T-helper 2 cell treated with Interferon-gamma antibody and Interleukin-4, amounts not matched to agents 100 ng/mL and 5 ng/mL, for 36 hours (primary cell): ENCODE data around the gene C1orf56. TPM values are rescaled to one million over a fixed set of nuclear protein-coding genes. Genes with fewer than 3 reads are reported as not detected.
"Not testable (repeated sequence)": the region's sequence is repeated elsewhere in the genome, so short reads cannot be mapped to it uniquely, and the experiment has no call there.

Source experiments
- intact Hi-C: fragments of 100-400 bp; cut with micrococcal nuclease; formaldehyde crosslinking; loops from one replicate; pipeline ENCODE4 v1.15.1; 2023
- total RNA-seq: library from RNA; stranded (reverse); gene quantifications from 2 replicates; pipeline ENCODE4 v1.2.3, GENCODE V29; 2022

C1orf56 gene
- total RNA-seq, 1 donor from 2014 or later: 1.0 TPM

DNA sequence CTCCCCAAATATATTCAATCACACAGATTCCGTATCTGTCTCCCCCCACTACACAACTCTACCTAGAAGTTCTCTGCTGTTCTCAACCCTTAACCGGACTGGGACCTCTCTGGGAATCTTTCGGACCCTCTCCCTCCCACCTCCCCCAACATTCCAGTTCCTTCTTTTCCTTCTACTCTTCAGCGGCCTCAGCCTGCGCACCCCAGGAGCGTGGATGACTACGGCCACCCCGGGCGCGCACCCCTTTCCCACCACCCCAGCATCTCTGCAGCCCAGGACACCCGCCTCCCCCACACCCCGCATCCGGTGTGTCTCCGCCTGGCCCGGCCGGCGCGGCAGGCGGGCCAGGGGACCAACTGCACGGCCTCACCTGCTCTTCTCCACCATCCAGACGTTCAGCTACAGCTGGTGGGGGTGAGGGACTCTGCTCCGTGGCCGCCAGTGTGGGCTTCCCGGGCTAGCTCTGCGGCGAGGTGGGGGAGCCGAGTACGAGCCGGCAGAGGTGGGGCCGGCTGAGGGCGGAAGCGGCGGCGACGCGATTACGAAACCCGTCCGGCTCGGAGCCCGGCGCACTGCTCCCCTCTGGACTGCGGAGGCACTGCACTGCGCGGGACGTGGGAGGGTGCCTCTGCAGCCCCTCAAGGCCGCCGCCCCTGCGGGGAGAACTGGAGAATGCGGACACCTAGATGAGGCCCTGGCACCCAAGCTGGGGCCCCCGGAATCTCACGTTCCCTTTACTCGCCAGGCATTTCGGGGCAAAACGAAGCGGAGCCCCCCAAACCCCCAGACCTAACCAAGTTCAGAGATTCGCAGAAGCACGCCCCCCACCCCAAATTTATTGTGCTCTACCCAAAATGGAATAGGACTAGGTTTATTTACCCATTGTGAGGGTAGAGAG, 11.8 kb downstream of the C1orf56 start, which contains the start of gene CDC42SE1:
CDC42SE1 (minus strand) TSS at position 514 of the 898 bp plus-strand sequence. CDS start 3,892 bp downstream, outside the sequence.
- intact Hi-C loops: loop anchor here (1.0 to 10.0 kb wide), 5 partner anchors 11 to 695 kb away; partner anchors contain the start of genes GABPB2, RPRD2 and TNFAIP8L2

GRCh38 chr1:151060007-151060656, 12.6 kb downstream of the C1orf56 start, which contains the start of gene MLLT11:
TSS of gene MLLT11 (plus strand) at chr1:151060397. CDS start at chr1:151067225, 6,828 bp downstream.
- intact Hi-C loops: no loop called here

- intact Hi-C loops: no loop called here
Observed at GRCh38 chr1:151060657-151061421, 13.3 kb downstream of the C1orf56 start.

- intact Hi-C loops: no loop called here
Observed at GRCh38 chr1:151061704-151062103, 14.2 kb downstream of the C1orf56 start.

DNA sequence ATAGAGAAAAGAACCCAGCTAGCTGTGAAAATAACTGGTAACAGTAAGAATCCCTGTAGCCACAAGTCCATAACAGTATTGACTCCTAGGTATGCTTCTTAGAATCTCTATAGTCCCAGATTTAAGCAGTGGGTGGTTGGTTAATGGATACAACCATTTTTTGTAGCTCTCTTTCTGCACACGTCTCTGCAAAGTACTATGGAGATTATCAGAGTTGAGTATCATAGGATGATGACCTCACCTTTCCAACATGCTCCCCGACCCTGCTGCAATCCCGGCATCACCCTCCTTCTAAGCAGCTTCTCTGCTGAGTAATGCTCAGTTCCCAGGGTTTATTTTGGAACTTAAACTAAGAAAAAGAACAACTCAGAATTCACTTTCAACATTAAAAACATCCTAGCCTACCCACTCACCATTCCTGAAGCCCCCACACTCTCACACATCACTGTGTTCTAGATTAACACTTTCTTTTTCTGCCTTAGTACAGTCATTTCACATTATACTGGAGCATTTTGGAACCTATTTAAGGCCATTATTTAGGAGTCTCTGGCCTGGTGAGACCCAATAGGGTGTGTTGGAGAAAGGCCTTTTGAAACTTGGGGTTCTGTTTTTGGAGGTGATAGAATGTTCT, 15.3 kb downstream of the C1orf56 start:
- intact Hi-C loops: no loop called here

DNA sequence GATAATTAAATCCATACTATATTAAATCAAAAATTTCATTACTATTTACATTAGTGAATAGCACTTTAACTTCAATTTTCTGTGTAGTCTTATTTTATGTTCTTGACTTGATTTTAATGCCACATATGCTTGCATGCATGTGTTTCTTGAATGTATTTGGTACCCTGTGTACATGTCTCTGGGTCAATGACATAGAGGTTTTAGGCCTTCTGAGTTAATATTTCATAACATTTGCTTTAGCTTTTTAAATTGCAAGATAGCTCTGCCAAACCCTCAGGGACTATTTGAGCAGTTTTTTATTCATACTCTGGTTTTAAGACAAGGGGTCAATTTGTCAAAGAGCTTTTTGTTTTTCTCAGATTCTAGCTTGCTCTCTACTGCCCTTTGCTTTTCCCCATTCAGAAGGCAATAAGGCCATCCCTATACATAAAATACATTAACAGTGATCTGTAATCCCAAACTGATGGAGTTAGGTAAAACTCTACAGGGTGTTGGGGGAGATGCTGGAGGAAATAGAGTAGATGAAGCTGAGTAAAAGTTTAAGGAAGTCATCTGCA, 17.6 kb downstream of the C1orf56 start:
- intact Hi-C loops: no loop called here

GRCh38 chr1:151067185-151067584, 19.6 kb downstream of the C1orf56 start:
- intact Hi-C loops: no loop called here

DNA sequence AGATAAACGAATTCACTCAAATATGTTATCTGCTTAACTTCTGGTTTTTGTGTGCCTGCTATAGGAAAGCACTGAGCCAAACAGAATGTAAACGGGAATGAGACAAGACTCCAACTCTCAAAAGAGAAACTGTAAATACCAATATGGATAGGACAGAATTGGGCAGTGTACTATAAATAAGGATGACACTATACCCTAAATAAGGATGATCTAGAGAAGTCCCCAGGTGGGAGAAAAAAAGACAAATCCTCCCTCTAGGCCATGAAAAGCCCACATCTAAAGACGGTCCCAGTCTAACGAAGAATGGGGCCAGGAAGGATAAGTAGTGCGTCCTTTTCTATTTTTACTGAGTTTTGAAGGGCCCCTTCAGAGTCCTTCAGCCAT, 21.5 kb downstream of the C1orf56 start:
- intact Hi-C loops: no loop called here

DNA sequence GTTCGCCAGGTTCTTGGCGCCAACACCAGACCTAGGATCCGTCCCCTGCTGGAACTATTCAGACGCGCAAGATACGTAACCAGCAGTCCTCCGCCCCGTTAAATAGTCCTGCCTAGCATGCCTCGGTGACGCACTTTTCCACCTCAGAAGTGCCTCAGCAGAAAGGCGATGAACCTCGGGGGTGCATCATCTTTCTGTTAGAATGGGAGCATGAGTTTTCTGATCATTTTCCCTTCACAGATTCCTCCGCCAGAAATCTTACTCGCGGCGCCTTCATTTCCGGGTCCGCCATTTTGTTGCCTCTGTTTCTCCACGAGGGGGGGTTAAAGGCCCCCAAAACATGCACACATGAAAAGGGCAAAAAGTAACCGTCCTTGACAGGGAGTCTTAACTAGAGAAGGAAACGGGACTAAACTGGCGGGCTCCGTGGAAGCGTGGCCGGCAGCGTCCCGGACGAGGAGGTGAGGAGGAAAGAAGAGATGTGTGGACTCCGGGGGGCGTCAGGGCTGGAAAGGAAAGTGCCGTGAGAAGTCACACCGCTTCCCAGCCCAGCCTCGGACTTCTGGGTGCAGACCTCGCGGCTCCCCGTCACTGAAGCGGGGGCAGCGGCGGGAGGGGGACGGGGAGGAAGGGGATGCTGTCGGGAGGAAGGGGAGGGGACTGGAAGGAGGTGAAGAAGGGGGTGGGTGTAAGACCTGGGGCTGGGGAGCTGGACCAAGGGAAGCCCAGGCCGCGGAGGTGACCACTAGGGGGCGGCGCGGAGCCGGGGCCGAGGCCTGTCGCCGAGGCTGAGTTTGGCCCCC, 23.1 kb downstream of the C1orf56 start, which contains the start of gene GABPB2:
GABPB2 (plus strand) TSS at position 288 of the 803 bp plus-strand sequence. CDS start 17,429 bp downstream, outside the sequence.
- intact Hi-C loops: loop anchor here (1.0 to 2.0 kb wide), 5 partner anchors 11 to 441 kb away; partner anchors contain the start of genes CDC42SE1, ENSA, PRUNE1 and TNFAIP8L2

DNA sequence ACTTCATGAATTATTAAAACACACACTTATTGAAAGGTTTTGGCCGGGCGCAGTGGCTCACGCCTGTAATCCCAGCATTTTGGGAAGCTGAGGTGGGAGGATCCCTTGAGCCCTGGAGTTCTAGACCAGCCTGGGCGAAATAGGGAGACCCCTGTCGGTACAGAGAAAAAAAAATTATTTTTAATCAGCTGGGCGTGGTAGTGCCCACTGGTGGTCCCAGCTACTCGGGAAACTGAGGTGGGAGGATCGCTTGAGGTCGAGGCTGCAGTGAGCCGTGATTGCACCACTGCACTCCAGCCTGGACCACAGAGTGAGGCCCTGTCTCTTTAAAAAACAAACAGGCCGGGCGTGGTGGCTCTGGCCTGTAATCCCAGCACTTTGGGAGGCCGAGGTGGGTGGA, 24.7 kb downstream of the C1orf56 start:
- intact Hi-C loops: no loop called here

- intact Hi-C loops: no loop called here
Observed at GRCh38 chr1:151085953-151086559, 38.5 kb downstream of the C1orf56 start.

DNA sequence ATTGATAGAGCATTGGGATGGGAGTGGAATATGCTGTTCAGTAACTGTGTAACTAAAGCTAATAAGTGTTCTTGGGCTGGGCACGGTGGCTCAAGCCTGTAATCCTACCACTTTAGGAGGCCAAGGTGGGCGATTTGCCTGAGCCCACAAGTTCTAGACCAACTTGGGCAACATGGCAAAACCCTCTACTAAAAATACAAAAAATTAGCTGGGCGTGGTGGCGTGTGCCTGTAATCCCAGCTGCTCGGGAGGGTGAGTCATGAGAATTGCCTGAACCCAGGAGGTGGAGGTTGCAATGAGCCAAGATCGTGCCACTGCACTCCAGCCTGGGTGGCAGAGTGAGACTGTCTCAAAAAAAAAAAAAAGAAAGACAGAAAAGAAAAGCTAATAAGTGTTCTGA, 49.9 kb downstream of the C1orf56 start:
- intact Hi-C loops: not testable (repeated sequence)

DNA sequence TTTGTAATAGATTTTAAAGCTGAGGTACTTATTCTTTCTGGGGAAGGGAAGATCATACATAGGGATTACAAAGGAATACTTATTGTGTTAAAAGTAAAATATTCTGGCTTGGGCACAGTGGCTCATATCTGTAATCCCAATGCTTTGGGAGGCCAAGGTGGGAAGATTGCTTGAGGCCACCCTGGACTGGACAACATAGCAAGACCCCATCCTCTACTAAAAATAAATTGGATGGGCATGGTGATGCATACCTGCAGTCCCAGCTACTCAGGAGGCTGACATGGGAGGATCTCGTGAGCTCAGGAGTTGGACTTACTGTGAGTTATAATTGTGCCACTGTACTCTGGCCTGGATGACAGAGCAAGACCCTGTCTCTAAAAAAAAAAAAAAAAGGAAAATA, 50.6 kb downstream of the C1orf56 start:
- intact Hi-C loops: no loop called here

Other genes starting within 250 kb of the C1orf56 start
- gene CTSK, start 239.5 kb upstream of the C1orf56 start, total RNA-seq: 4.3 and 4.5 TPM in 2 replicates
- 38.1 and 40.5 TPM in 2 replicates for gene ARNT, start 171.2 kb upstream of the C1orf56 start, total RNA-seq
- not detected in 2 replicates for gene CTXND2, start 160.6 kb upstream of the C1orf56 start, total RNA-seq
- 52.2 and 52.4 TPM in 2 replicates for gene SETDB1, start 121.4 kb upstream of the C1orf56 start, total RNA-seq
- gene CERS2, start 72.9 kb upstream of the C1orf56 start, total RNA-seq: 167 and 172 TPM in 2 replicates
- gene ANXA9, start 65.5 kb upstream of the C1orf56 start, total RNA-seq: 0.09 TPM in 1 of 2 replicates, not detected in the other
- gene MINDY1, start 40.8 kb upstream of the C1orf56 start, total RNA-seq: 20.9 and 21.4 TPM in 2 replicates
- 13.9 and 16.6 TPM in 2 replicates for gene PRUNE1, start 39.3 kb upstream of the C1orf56 start, total RNA-seq
- gene BNIPL, start 11.2 kb upstream of the C1orf56 start, total RNA-seq: 1.1 and 1.5 TPM in 2 replicates
- 345 and 347 TPM in 2 replicates for gene CDC42SE1, start 11.9 kb downstream of the C1orf56 start, total RNA-seq
- 3.4 and 4.0 TPM in 2 replicates for gene MLLT11, start 12.6 kb downstream of the C1orf56 start, total RNA-seq
- 27.4 and 28.7 TPM in 2 replicates for gene GABPB2, start 23.0 kb downstream of the C1orf56 start, total RNA-seq
- gene SEMA6C, start 98.9 kb downstream of the C1orf56 start, total RNA-seq: 1.6 and 1.8 TPM in 2 replicates
- 27.7 and 28.5 TPM in 2 replicates for gene TNFAIP8L2, start 108.9 kb downstream of the C1orf56 start, total RNA-seq
- gene LYSMD1, start 118.2 kb downstream of the C1orf56 start, total RNA-seq: 2.8 and 2.9 TPM in 2 replicates
- 61.1 and 63.0 TPM in 2 replicates for gene SCNM1, start 118.4 kb downstream of the C1orf56 start, total RNA-seq
- gene TMOD4, start 128.2 kb downstream of the C1orf56 start, total RNA-seq: 1.7 and 2.8 TPM in 2 replicates
- 75.6 and 78.2 TPM in 2 replicates for gene VPS72, start 142.4 kb downstream of the C1orf56 start, total RNA-seq
- 68.5 and 71.7 TPM in 2 replicates for gene PIP5K1A, start 150.8 kb downstream of the C1orf56 start, total RNA-seq
- gene PSMD4, start 207.0 kb downstream of the C1orf56 start, total RNA-seq: 188 and 192 TPM in 2 replicates
- 20.1 and 24.0 TPM in 2 replicates for gene ZNF687, start 234.5 kb downstream of the C1orf56 start, total RNA-seq